HepG2 (cell line): ENCODE results near the gene ZKSCAN3. TPM values are rescaled to one million over a fixed set of nuclear protein-coding genes. Genes with fewer than 3 reads are reported as not detected.

Experiments
- BRF2 ChIP-seq: sonication (generic); formaldehyde crosslinking; IDR thresholded peaks from 2 replicates; pipeline ENCODE4 v1.8.1; 2022; ENCODE audit warnings: mild to moderate bottlenecking, missing genetic modification reagents
- FOXK2 ChIP-seq: fragments of 450-650 bp; IDR thresholded peaks from 2 replicates; pipeline ENCODE4 v1.6.1; 2016
- HMGXB4 ChIP-seq, 2 experiments: sonication (generic) in 1 of 2; formaldehyde crosslinking in 1 of 2; IDR thresholded peaks; 2 replicates each; pipeline versions ENCODE4 v1.4.0 to v1.6.1; 2018 to 2020; ENCODE audit warnings: missing genetic modification reagents in 2 of 2, borderline replicate concordance in 1 of 2, low read depth in 1 of 2, mild to moderate bottlenecking in 1 of 2, missing biosample characterization in 1 of 2
- KLF6 ChIP-seq: IDR thresholded peaks from 2 replicates; pipeline ENCODE4 v1.8.0; 2016; ENCODE audit warnings: missing biosample characterization, missing genetic modification reagents
- MTERF4 ChIP-seq: sonication (generic); formaldehyde crosslinking; IDR thresholded peaks from 2 replicates; pipeline ENCODE4 v1.8.0; 2023; ENCODE audit warnings: mild to moderate bottlenecking, missing genetic modification reagents
- MYC ChIP-seq: sonication (generic); formaldehyde crosslinking; IDR thresholded peaks from 2 replicates; pipeline ENCODE4 v1.9.0; 2021; ENCODE audit warnings: missing genetic modification reagents, borderline replicate concordance
- U2AF1 ChIP-seq: fragments of 200-400 bp; formaldehyde crosslinking; optimal IDR thresholded peaks from 2 replicates; pipeline ENCODE3; 2017; ENCODE audit warnings: mild to moderate bottlenecking, low read depth, low read length
- ZBTB1 ChIP-seq: sonication (generic); formaldehyde crosslinking; IDR thresholded peaks from 2 replicates; pipeline ENCODE4 v1.4.0; 2020; ENCODE audit warnings: missing genetic modification reagents, borderline replicate concordance
- ZBTB33 ChIP-seq: sonication (generic); formaldehyde crosslinking; IDR thresholded peaks from 2 replicates; pipeline ENCODE4 v1.4.0; 2020; ENCODE audit warnings: missing genetic modification reagents
- ZBTB34 ChIP-seq: sonication (generic); formaldehyde crosslinking; IDR thresholded peaks from 2 replicates; pipeline ENCODE4 v1.8.0; 2022; ENCODE audit warnings: mild to moderate bottlenecking, missing genetic modification reagents
- ZFP62 ChIP-seq: sonication (generic); formaldehyde crosslinking; IDR thresholded peaks from 2 replicates; pipeline ENCODE4 v1.4.0; 2020; ENCODE audit warnings: missing genetic modification reagents
- ZNF552 ChIP-seq: sonication (generic); formaldehyde crosslinking; IDR thresholded peaks from 2 replicates; pipeline ENCODE4 v1.9.0; 2022; ENCODE audit warnings: missing genetic modification reagents, mild to moderate bottlenecking, borderline replicate concordance
- ZNF609 ChIP-seq: sonication (generic); formaldehyde crosslinking; IDR thresholded peaks from 2 replicates; pipeline ENCODE4 v1.4.0; 2020; ENCODE audit warnings: mild to moderate bottlenecking, missing genetic modification reagents, borderline replicate concordance
- ZNF768 ChIP-seq: sonication (generic); formaldehyde crosslinking; IDR thresholded peaks from 2 replicates; pipeline ENCODE4 v1.4.0; 2020; ENCODE audit warnings: missing genetic modification reagents
- ZNF776 ChIP-seq: sonication (generic); formaldehyde crosslinking; IDR thresholded peaks from 2 replicates; pipeline ENCODE4 v1.4.0; 2020; ENCODE audit warnings: mild to moderate bottlenecking, missing genetic modification reagents
- polyA plus RNA-seq, 8 experiments: library from polyadenylated mRNA; depleted of rRNA in 3 of 8; stranded (reverse) in 7 of 8; unstranded in 1 of 8; fragments of >200 nt; fragmentation: Illumina TruSeq in 4 of 8; extraction: Trizol in 4 of 8; gene quantifications; 2 replicates each; pipeline versions ENCODE4 v1.2.1 to v1.2.3, GENCODE V29; 2011 to 2016; ENCODE audit warnings: low read depth in 4 of 8, missing spikeins in 1 of 8, mixed read lengths in 1 of 8; ENCODE audit not compliant: insufficient read depth in 1 of 8
- total RNA-seq, 5 experiments: library from RNA; depleted of rRNA; stranded (reverse); fragments of >200 nt; fragmentation: Illumina TruSeq; extraction: Trizol; gene quantifications; 2 replicates each; pipeline ENCODE4 v1.2.3, GENCODE V29; 2016; ENCODE audit warnings: low read depth in 1 of 5

ZKSCAN3 gene
- total and polyA plus RNA-seq, 2 of the 13 experiments (the other 11 are each of a cell fraction or from before 2014, with no cell fraction given) = 3.3 to 7.4 TPM

- peak; percentile 88; the same call in 1 of the 2 replicates for TF ChIP-seq ZBTB34 (CRISPR knock-in tag)
- TF ChIP-seq FOXK2 = no peak
- peak; percentile 67 for TF ChIP-seq MTERF4
- TF ChIP-seq BRF2 = peak; percentile 88
- TF ChIP-seq ZFP62 (CRISPR knock-in tag) = no peak
- TF ChIP-seq ZNF609 = peak; percentile 78
- TF ChIP-seq ZNF776 (CRISPR knock-in tag) = no peak
- TF ChIP-seq U2AF1 = peak; percentile 87
- TF ChIP-seq ZBTB33 (CRISPR knock-in tag) = no peak
- TF ChIP-seq ZBTB1 = 0 out of 2 replicates have a peak, but pooled peaks have one; percentile 31
- TF ChIP-seq HMGXB4 (CRISPR knock-in tag; IDR thresholded peaks at IDR 0.05; ENCODE audit: borderline replicate concordance in 1 of 2, low read depth in 1 of 2) = peak; percentile 93 to 95
- TF ChIP-seq KLF6 = peak; percentile 92; the same call in 1 of the 2 replicates
- TF ChIP-seq ZNF768 (CRISPR knock-in tag) = no peak; the same call in none of the 2 replicates
- peak; percentile 95 for TF ChIP-seq MYC
- peak; percentile 93 for TF ChIP-seq ZNF552 (CRISPR knock-in tag)
Measured at GRCh38 chr6:28383235-28384142, 33.7 kb downstream of the ZKSCAN3 start (continued).
